Measurements from ENCODE around the gene SLC30A7.

DNA sequence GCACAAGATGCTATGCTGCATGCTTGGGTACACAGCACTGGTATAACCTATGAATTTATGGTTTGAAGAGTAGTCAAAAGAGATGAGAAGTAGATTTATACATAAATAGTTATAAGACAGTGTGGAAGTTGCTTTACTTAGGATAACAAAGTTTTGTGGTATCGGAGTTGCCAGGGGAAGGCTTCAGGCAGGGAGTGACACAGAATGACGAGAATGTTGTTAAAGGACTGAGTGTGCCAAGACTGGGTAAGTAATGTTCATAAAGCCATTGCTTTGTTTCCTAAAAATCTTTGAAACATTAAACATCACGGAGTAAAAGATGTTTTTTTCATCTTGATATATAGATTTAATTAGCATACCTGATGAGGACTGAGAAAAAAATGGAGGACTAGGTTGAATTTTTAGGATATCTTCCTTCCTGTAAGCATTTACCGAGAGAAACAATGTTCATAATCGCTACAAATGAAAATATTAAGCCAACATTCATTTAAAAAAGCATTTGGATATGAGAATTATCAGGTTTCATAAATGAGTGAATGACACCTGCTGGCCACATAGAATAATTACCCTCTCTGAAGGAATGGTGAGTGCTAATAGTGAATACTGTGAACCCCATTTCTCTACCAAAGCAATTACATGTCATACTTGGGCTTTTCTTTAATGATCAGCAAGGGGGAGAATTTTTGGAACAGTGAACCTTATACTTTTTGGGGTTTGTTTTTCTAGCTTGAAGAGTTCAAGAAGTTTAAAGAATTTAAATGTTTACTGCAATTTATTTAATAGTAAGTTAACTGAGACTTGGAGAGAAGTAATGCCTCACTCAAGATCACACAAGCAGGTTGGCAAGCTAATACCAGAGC lies 29.6 kb upstream of the SLC30A7 start:
- TF ChIP-seq, protein P1, sequence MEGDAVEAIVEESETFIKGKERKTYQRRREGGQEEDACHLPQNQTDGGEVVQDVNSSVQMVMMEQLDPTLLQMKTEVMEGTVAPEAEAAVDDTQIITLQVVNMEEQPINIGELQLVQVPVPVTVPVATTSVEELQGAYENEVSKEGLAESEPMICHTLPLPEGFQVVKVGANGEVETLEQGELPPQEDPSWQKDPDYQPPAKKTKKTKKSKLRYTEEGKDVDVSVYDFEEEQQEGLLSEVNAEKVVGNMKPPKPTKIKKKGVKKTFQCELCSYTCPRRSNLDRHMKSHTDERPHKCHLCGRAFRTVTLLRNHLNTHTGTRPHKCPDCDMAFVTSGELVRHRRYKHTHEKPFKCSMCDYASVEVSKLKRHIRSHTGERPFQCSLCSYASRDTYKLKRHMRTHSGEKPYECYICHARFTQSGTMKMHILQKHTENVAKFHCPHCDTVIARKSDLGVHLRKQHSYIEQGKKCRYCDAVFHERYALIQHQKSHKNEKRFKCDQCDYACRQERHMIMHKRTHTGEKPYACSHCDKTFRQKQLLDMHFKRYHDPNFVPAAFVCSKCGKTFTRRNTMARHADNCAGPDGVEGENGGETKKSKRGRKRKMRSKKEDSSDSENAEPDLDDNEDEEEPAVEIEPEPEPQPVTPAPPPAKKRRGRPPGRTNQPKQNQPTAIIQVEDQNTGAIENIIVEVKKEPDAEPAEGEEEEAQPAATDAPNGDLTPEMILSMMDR (IDR thresholded peaks at IDR 0.05): peak in 6 of 7 experiments; percentile 31 to 63 (median 60)
- TF ChIP-seq POLR2A (IDR thresholded peaks at IDR 0.05): no peak
